GM18511 (cell line): ENCODE data around the gene AGMAT.

Experiments
- ATAC-seq: cut with Tn5 transposase; IDR thresholded peaks from one replicate; pipeline ENCODE4 v1.9.1; 2021; ENCODE audit warnings: mild to moderate bottlenecking, moderate library complexity; ENCODE audit not compliant: unreplicated experiment

AGMAT gene

GRCh38 chr1:15568387-15569073 is 16.3 kb downstream of the AGMAT start:
- no peak for ATAC-seq

- ATAC-seq: no peak
These were observed 25.6 kb downstream of the AGMAT start for GRCh38 chr1:15559189-15559810.

GRCh38 chr1:15558516-15558915 is 26.3 kb downstream of the AGMAT start:
- ATAC-seq: no peak

GRCh38 chr1:15557594-15557993 is 27.3 kb downstream of the AGMAT start:
- ATAC-seq: no peak

- no peak for ATAC-seq
These were observed 27.8 kb downstream of the AGMAT start for GRCh38 chr1:15557008-15557407.

GRCh38 chr1:15550573-15550972 is 34.3 kb downstream of the AGMAT start:
- ATAC-seq: no peak

GRCh38 chr1:15546641-15547040 is 38.2 kb downstream of the AGMAT start:
- no peak for ATAC-seq

GRCh38 chr1:15543589-15544568 is 41.0 kb downstream of the AGMAT start:
- no peak for ATAC-seq

GRCh38 chr1:15543251-15543588 is 41.6 kb downstream of the AGMAT start:
- no peak for ATAC-seq

- no peak for ATAC-seq
These were observed 42.2 kb downstream of the AGMAT start for GRCh38 chr1:15542388-15543250.

- no peak for ATAC-seq
These were observed 43.5 kb downstream of the AGMAT start for GRCh38 chr1:15541231-15541792.

- ATAC-seq: no peak
These were observed 44.7 kb downstream of the AGMAT start for GRCh38 chr1:15540186-15540585.

GRCh38 chr1:15538771-15539170 is 46.1 kb downstream of the AGMAT start:
- ATAC-seq: no peak

GRCh38 chr1:15531682-15532081 is 53.2 kb downstream of the AGMAT start:
- ATAC-seq: no peak

- ATAC-seq: no peak
These were observed 53.8 kb downstream of the AGMAT start for GRCh38 chr1:15531003-15531402.

- ATAC-seq: peak; percentile 62
These were observed 58.1 kb downstream of the AGMAT start, which contains the start of gene DNAJC16 for GRCh38 chr1:15526490-15527339. Gene DNAJC16, plus strand, starts transcription at chr1:15526848. Its CDS starts 2,258 bp downstream, at chr1:15529106.

- ATAC-seq: no peak
These were observed 58.8 kb downstream of the AGMAT start for GRCh38 chr1:15526021-15526489.

GRCh38 chr1:15525050-15526020 is 59.5 kb downstream of the AGMAT start:
- ATAC-seq: peak; percentile 53
